HCT116 (cell line): ENCODE measurements around the gene PACRG. TPM values are rescaled to one million over a fixed set of nuclear protein-coding genes. Genes with fewer than 3 reads are reported as not detected.

Experiments used
- ATAC-seq: fragments of 200-7000 bp; cut with Tn5 transposase; 2 replicates; pipeline ENCODE4 v1.9.1; 2020; ENCODE audit warnings: mild to moderate bottlenecking, moderate library complexity
- BruUV-seq: library from RNA; stranded (reverse); fragments of 400-500 nt; replicated peaks from 2 replicates; lab custom pipeline; 2021; lab: Mats Ljungman, UMichigan
- CTCF ChIA-PET: fragments of 300-600 bp; sonication (Branson Sonifier 250); formaldehyde crosslinking; loops from one replicate; lab custom pipeline; 2021; ENCODE audit warnings: antibody characterized with exemption; lab: Charles Lee
- POLR2A ChIA-PET: fragments of 300-600, 350-600 bp; sonication (Branson Sonifier 250); formaldehyde crosslinking; loops from one replicate; lab custom pipeline; 2021; ENCODE audit warnings: antibody characterized with exemption; lab: Charles Lee
- RAD21 ChIA-PET, 2 experiments: fragments of 300-600 bp; sonication (Branson Sonifier 250); formaldehyde crosslinking; loops; one replicate each; lab custom pipeline; 2023; ENCODE audit warnings: low total read pairs in 2 of 2; ENCODE audit not compliant: uncharacterized antibody in 2 of 2, unreplicated experiment in 2 of 2, low non-redundant PET in 1 of 2; lab: Charles Lee
- DNase-seq: peaks from one replicate; pipeline ENCODE4 v3.0.0-alpha.2; 2010; ENCODE audit warnings: low read depth, low spot score
- H2AFZ ChIP-seq: fragments of 200-600 bp; shearing (Covaris generic), sonication (generic); 2 replicates; pipeline ENCODE4 v1.6.1; 2017; ENCODE audit warnings: low read depth, mixed run types, mixed read lengths, antibody characterized with exemption, low read length; ENCODE audit not compliant: poor library complexity, severe bottlenecking
- H3K27ac ChIP-seq: 2 replicates; pipeline ENCODE4 v1.5.1; 2012; ENCODE audit warnings: low read depth, low read length
- H3K27me3 ChIP-seq: fragments of 200-600 bp; sonication (generic); 2 replicates; pipeline ENCODE4 v1.6.1; 2016; ENCODE audit warnings: mixed run types, low read length, mixed read lengths; ENCODE audit not compliant: insufficient read depth
- H3K36me3 ChIP-seq, 2 experiments: fragments of 200-500 bp in 1 of 2; fragments of 200-600 bp in 1 of 2; sonication (Bioruptor generic) in 1 of 2; sonication (generic) in 1 of 2; 2 replicates each; pipeline versions ENCODE4 v1.5.1 to v1.6.1; 2014 to 2016; ENCODE audit warnings: low read length in 2 of 2, inconsistent platforms in 1 of 2, mixed read lengths in 1 of 2, mixed run types in 1 of 2; ENCODE audit not compliant: insufficient read depth in 2 of 2, control insufficient read depth in 1 of 2
- H3K4me1 ChIP-seq, 2 experiments: fragments of 200-600 bp in 1 of 2; sonication (generic) in 1 of 2; 2 replicates each; pipeline versions ENCODE4 v1.5.1 to v1.6.1; 2012 to 2017; ENCODE audit warnings: low read length in 2 of 2, inconsistent platforms in 1 of 2, mild to moderate bottlenecking in 1 of 2, mixed read lengths in 1 of 2, mixed run types in 1 of 2, moderate library complexity in 1 of 2; ENCODE audit not compliant: insufficient read depth in 2 of 2, control insufficient read depth in 1 of 2
- H3K4me2 ChIP-seq: fragments of 200-600 bp; sonication (generic); 2 replicates; pipeline ENCODE4 v1.6.1; 2017; ENCODE audit warnings: mixed run types, low read length, mixed read lengths
- H3K4me3 ChIP-seq, 2 experiments: fragments of 200-600 bp in 1 of 2; sonication (generic) in 1 of 2; replicated peaks in 1 of 2; 2 replicates each; pipeline ENCODE4 v1.5.1; 2011 to 2016; ENCODE audit warnings: low read length in 2 of 2, control low read depth in 1 of 2, low read depth in 1 of 2, mild to moderate bottlenecking in 1 of 2, mixed read lengths in 1 of 2, mixed run types in 1 of 2
- H3K79me2 ChIP-seq: fragments of 200-600 bp; sonication (generic); 2 replicates; pipeline ENCODE4 v1.6.1; 2017; ENCODE audit warnings: mild to moderate bottlenecking, mixed run types, low read length, moderate library complexity, mixed read lengths; ENCODE audit not compliant: insufficient read depth
- H3K9ac ChIP-seq: fragments of 200-600 bp; sonication (generic); 2 replicates; pipeline ENCODE4 v1.6.1; 2016; ENCODE audit warnings: low read length, mixed read lengths
- H3K9me2 ChIP-seq: fragments of 200-600 bp; sonication (generic), shearing (Covaris generic); 2 replicates; pipeline ENCODE4 v1.6.1; 2017; ENCODE audit warnings: mixed run types, mild to moderate bottlenecking, moderate library complexity; ENCODE audit not compliant: insufficient read depth
- H3K9me3 ChIP-seq, 2 experiments: fragments of 200-500 bp in 1 of 2; fragments of 200-600 bp in 1 of 2; sonication (Bioruptor generic) in 1 of 2; sonication (generic) in 1 of 2; 2 replicates each; pipeline ENCODE4 v1.6.1; 2014 to 2017; ENCODE audit warnings: low read length in 2 of 2, mixed read lengths in 2 of 2, inconsistent platforms in 1 of 2, low read depth in 1 of 2, mild to moderate bottlenecking in 1 of 2, mixed run types in 1 of 2, moderate library complexity in 1 of 2; ENCODE audit not compliant: control insufficient read depth in 1 of 2, insufficient read depth in 1 of 2
- H4K20me1 ChIP-seq: fragments of 200-600 bp; sonication (generic), shearing (Covaris generic); 2 replicates; pipeline ENCODE4 v1.6.1; 2017; ENCODE audit warnings: mixed run types, mild to moderate bottlenecking, moderate library complexity; ENCODE audit not compliant: insufficient read depth
- ATF3 ChIP-seq: IDR thresholded peaks from 2 replicates; pipeline ENCODE4 v1.6.1; 2012
- CTCF ChIP-seq, 3 experiments: fragments of 200-600 bp in 1 of 3; sonication (generic) in 1 of 3; IDR thresholded peaks in 2 of 3; conservative IDR thresholded peaks in 1 of 3; 2 replicates each; pipeline ENCODE4 v1.5.1; 2012 to 2017; ENCODE audit warnings: low read depth in 2 of 3, low read length in 2 of 3, antibody characterized with exemption in 1 of 3, borderline replicate concordance in 1 of 3, control low read depth in 1 of 3, mild to moderate bottlenecking in 1 of 3, mixed read lengths in 1 of 3, mixed run types in 1 of 3, moderate library complexity in 1 of 3; ENCODE audit not compliant: insufficient read depth in 1 of 3
- POLR2A ChIP-seq: IDR thresholded peaks from 2 replicates; pipeline ENCODE4 v1.7.0; 2011; ENCODE audit warnings: borderline replicate concordance; ENCODE audit not compliant: insufficient read depth, insufficient read length; ENCODE audit errors: extremely low read depth
- RAD21 ChIP-seq: IDR thresholded peaks from 2 replicates; pipeline ENCODE4 v1.6.1; 2012; ENCODE audit warnings: low read depth, mild to moderate bottlenecking
- REST ChIP-seq: IDR thresholded peaks from 2 replicates; pipeline ENCODE4 v1.6.1; 2012; ENCODE audit warnings: low read depth
- SP1 ChIP-seq: IDR thresholded peaks from 2 replicates; pipeline ENCODE4 v1.6.1; 2012; ENCODE audit warnings: low read depth
- ZBTB33 ChIP-seq: IDR thresholded peaks from 2 replicates; pipeline ENCODE4 v1.6.1; 2011; ENCODE audit warnings: mild to moderate bottlenecking, low read length, moderate library complexity; ENCODE audit not compliant: insufficient replicate concordance; ENCODE audit errors: extremely low read depth
- ZFX ChIP-seq: fragments of 450-650 bp; IDR thresholded peaks from 2 replicates; pipeline ENCODE4 v1.6.1; 2017
- intact Hi-C: fragments of 100-400 bp; cut with micrococcal nuclease; formaldehyde crosslinking; loops from 2 replicates; pipeline ENCODE4 v1.10.0; 2022
- total RNA-seq: library from RNA; stranded (reverse); gene quantifications from one replicate; pipeline ENCODE4 v1.2.1, GENCODE V29; 2021; ENCODE audit not compliant: unreplicated experiment

PACRG gene
- total RNA-seq, 1 experiment from 2014 or later, result 0.71 TPM

GRCh38 chr6:162921510-162922040 is 193.8 kb downstream of the PACRG start:
- H3K27me3 ChIP-seq, result no peaks in the 10 kb centered on the region
- no peaks in the 10 kb centered on the region for H3K4me1 ChIP-seq
- POLR2A ChIA-PET, result no interaction called here
- no peaks in the 10 kb centered on the region for H4K20me1 ChIP-seq
- no TSS peak for BruUV-seq
- no peaks in the 10 kb centered on the region for H3K9me2 ChIP-seq
- RAD21 ChIA-PET, result no interaction called here
- no peak overlapping the region for H3K27ac ChIP-seq
- TF ChIP-seq SP1 (no peak), POLR2A (no peak), CTCF (IDR thresholded peaks at IDR 0.05 in 2 of 3, conservative IDR thresholded peaks at IDR 0.05 in 1 of 3; ENCODE audit: borderline replicate concordance in 1 of 3, insufficient read depth in 1 of 3, low read depth in 2 of 3, low read length in 2 of 3) (no peak), ZBTB33 (no peak), ZFX (no peak), REST (no peak), ATF3 (no peak), RAD21 (no peak)
- H3K4me3 ChIP-seq, result no peak overlapping the region
- no peaks in the 10 kb centered on the region for H3K79me2 ChIP-seq
- DNase-seq (no peak), ATAC-seq (no peak)
- H3K36me3 ChIP-seq, result no peaks in the 10 kb centered on the region
- H2AFZ ChIP-seq, result no peak overlapping the region
- CTCF ChIA-PET, result no interaction called here
- intact Hi-C loops, result no loop called here
- H3K9ac ChIP-seq, result no peak overlapping the region
- no peak overlapping the region for H3K4me2 ChIP-seq
- H3K9me3 ChIP-seq, result no peaks in the 10 kb centered on the region; a peak in 1 of 4 replicates
